HL-60/S4 treated with phorbol 12-myristate 13-acetate at 8.2 ng/mL for 4 days and 3 days (cell line): ENCODE measurements around the gene PSORS1C2.
"Not testable (repeated sequence)": the region's sequence is repeated elsewhere in the genome, so short reads cannot be mapped to it uniquely, and the experiment has no call there.

ENCODE experiments used
- in situ Hi-C: fragments of 300-500 bp; cut with MboI; formaldehyde crosslinking; loops from 2 replicates; pipeline ENCODE4 v1.15.0; 2022; ENCODE audit warnings: low sequenced_read_pairs

Gene PSORS1C2

DNA sequence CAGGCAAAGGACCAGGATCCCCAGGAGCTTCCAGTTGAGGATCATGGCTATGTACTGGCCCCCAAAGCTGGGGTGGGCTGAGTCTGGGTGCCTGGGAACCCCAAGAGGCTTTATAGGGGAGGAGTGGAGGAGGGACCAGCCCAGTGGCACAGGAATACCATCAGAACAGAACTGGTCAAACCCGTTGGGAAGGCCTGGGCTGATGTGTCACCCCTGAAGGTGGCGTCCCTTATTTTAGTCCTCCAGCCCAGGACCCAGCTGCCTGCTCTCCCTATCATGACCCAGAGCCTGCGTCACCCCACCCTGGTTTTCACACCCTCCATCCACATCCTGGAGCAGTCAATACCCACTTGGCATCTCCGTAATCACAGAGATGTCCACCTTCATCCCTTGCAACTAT, at the start of gene PSORS1C2:
PSORS1C2 (minus strand) TSS at position 85 of the 400 bp plus-strand sequence; CDS start at position 45, 40 bp downstream.
- in situ Hi-C loops = no loop called here

- in situ Hi-C loops = no loop called here
Observed at GRCh38 chr6:31187780-31188194, 48.9 kb upstream of the PSORS1C2 start.

GRCh38 chr6:31186052-31186734, 47.3 kb upstream of the PSORS1C2 start:
- in situ Hi-C loops = no loop called here

DNA sequence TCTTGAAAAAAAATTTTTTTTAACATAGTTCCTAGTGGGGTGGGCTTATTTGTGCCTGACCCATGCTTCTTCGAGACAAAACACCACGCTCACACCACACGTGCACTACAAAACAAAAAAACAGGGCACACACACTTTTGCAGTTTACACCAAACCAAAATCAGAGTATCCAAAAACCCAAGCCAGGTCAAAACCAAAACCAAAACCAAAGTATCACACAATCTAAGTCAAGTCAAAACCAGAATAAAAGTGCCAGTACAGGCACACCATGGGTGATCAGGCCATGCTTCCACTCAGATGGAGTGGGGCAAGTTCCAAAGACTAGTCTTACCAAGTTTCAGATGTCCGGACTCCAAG, 46.8 kb upstream of the PSORS1C2 start:
- in situ Hi-C loops = not testable (repeated sequence)

DNA sequence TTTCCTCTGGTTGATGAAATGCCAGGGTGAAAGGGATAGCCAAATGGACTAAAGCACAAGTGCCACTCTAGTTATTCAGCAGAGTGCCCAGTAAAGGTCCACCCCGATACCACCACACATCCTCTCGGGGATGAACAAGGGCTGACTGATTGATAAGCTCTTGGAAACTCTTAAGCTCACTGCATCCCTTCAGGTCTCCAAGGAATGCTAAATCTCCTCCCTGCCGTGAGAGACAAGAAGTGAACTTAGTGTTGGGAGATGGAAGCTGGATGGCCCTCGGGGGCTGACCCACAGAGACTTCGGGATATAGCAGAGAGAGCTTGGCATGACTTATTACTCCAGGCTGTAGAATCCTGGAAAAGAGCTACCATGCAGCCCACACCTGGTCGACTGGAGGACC, 45.0 kb upstream of the PSORS1C2 start:
- in situ Hi-C loops = not testable (repeated sequence)

GRCh38 chr6:31183287-31183686, 44.4 kb upstream of the PSORS1C2 start:
- in situ Hi-C loops = not testable (repeated sequence)

DNA sequence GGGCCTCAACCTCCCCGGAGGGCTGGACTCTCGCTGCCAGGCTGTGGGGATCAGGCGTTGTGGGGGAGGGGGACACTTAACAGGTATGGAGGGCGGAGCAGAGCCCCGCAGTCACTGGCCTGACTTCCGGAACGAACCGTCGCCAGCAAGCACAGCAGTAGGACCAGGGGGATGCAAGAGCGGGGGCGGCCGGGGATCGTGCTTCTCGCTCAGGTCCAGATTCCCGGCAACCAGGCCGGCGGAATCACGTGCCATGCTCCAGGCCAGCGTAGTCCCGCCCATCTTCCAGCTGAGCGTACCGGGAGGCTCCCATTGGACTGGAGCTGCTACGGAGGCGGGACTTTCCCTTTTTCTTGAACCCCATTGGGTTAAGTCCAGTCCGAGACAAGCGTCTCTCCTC, 41.6 kb upstream of the PSORS1C2 start:
- in situ Hi-C loops = no loop called here

DNA sequence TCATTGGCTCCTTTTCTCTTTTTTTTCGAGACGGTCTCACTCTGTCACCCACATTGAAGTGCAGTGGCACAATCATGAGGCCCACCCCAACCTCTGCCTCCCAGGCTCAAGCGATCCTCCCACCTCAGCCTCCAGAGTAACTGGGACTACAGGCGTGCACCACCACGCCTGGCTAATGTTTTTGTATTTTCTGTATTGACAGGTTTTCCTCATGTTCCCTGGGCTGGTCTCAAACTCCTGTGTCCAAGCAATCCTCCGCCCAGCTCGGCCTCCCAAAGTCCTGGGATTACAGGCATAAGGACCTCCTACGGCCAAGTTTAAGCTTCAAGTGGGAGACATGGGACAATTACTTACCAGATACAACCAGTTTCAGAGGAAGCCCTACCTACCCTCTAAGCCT, 41.0 kb upstream of the PSORS1C2 start:
- in situ Hi-C loops = no loop called here

DNA sequence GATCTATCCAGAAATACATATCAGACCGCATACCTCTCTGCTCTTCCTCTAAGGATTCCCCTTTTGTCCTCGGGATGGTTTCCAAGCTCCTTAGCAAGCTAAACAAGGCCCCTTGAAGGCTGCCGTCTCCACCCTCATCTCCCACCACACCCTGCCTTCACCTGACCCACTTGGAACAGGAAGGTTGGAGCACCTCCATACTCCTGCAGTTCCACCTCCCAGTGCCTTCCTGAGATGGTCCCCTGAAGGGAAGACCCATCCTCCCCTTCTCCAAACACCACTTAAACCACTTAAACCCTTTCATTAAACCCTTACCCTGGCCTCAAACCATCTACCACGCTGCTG, 40.1 kb upstream of the PSORS1C2 start:
- in situ Hi-C loops = no loop called here

DNA sequence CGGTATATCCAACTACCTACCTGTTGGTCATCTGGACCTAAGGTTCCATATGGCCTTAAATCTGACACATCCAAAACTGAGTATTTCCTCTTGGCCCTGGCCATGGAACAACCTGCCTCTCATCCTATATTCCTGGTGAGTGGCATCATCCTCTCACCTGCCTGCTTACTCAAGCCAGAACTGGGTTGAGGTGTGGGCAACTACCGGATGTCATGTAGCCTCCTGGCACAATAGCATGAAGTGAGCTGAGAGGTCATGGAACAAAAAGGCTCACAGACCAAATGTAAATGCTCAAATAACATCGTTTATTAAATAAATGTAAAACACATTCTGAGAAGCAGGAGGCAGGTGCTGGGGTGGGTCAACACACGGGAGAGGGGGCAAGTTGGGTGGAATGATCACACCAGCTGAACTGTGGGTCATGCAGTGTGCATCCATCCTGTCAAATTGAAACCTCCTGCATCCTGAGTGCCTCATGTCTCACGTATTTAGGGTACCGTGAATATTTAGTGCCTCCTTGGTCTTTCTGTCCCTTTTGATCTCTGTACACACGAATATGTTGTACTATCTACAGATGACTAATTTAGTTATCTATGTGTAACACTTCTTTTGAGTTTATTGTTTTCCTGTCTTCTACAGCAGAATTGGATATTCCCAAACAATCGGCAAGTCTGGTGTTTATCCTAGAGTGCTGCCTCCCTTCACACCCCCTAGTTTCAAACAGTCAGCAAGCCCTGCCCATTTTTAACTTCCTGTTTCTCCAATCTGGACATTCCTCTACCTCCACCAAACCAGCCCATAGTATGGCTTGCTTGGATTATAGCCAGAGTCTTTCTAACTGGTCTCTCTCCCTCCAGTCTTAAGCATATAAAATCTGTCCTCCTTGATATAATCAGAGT, 39.5 kb upstream of the PSORS1C2 start:
- in situ Hi-C loops = no loop called here

DNA sequence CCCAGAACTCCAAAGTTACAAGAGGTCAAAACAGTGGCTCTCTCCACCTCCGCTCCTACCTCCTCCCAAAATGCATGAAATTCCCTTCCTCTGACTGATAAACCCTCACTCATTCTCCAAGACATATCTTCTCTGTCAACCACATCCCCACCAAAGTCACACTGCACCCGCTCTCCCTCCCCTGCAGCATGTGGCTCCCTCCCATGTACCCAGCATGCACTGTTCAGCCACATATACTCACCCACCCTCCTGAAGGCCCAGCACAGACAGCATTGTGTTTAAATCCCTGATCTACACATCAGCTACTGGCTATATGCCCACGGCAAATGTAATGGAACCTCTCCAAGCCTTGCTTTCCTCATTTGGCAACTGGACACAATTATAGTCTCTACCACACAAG, 37.1 kb upstream of the PSORS1C2 start:
- in situ Hi-C loops = no loop called here

DNA sequence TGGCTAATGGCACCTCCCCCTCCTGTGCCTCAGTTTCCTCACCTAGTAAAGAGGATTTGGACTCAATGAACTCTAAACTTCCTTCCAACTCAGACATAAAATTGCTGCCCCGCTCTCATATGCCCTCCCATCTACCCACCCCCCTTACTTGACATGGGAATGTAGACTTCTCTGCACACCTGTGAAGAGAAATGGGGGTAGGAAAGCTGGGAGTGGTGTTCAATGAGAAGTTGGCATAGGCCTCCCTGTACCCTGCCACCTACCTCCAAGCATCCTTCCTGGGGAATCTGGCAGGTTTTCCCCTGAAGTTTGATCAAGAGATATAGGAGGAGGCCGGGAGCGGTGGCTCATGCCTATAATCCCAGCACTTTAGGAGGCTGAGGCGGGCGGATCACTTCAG, 35.5 kb upstream of the PSORS1C2 start:
- in situ Hi-C loops = no loop called here

- in situ Hi-C loops = no loop called here
Observed at GRCh38 chr6:31173406-31173805, 34.5 kb upstream of the PSORS1C2 start.

DNA sequence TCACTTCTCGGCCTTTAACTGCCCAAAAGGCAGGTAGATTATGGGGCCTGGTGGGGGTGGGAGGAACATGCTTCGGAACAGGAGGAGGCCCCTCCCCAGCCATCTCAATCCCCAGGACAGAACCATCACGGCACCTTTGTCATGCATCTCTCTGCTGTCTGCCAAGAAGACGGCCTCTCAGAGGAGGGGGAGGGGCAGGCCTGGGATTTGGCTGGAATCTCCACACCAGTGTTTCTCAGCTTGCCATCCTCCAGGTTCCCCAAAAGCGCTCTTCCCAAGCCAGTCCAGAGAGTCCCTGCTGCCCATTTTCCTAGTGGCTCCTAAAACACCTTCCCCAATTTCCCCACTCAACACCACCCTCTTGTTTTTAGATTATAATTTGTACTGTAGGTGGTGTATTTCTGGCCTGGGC, 34.1 kb upstream of the PSORS1C2 start:
- in situ Hi-C loops = no loop called here

- in situ Hi-C loops = no loop called here
Observed at GRCh38 chr6:31171931-31172905, 33.4 kb upstream of the PSORS1C2 start.

DNA sequence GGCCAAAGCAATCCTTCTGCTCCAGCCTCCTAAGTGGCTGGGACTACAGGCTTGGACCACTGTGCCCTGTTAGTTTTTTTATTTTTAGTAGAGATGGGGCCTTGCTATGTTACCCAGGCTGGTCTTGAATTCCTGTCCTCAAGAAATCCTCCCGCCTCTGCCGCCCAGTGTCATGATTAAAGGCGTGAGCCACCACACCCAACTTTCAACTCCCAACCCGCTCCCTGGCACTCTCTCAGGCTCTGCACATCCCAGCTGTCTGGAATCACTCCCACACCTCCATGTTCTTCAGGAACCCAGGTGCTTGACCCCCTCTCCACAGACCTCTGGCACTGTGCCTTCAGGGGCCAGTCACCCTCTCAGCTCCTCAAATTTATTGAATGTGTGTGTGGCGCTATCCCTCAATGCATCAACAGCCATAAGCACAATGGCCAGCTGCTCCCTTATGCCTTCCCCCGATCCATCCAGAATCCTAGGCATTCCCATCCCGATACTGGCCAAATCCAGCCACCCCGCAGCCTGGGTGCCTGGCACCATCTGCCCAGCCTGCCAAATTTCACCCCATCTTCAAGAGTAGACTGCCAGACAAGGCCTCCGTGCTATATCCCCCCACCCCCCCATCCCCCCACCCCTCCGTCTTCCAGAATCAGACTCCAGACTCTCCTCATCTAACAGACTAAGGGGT, 32.3 kb upstream of the PSORS1C2 start:
- in situ Hi-C loops = no loop called here

- in situ Hi-C loops = no loop called here
Observed at GRCh38 chr6:31170600-31170881, 31.7 kb upstream of the PSORS1C2 start, which contains the start of gene POU5F1. POU5F1 (minus strand) TSS chr6:31170682; CDS start chr6:31170620, 62 bp downstream.

GRCh38 chr6:31169858-31170599, 31.2 kb upstream of the PSORS1C2 start:
- in situ Hi-C loops = not testable (repeated sequence)

GRCh38 chr6:31169123-31169857, 30.4 kb upstream of the PSORS1C2 start:
- in situ Hi-C loops = no loop called here
